Upper lobe of right lung (tissue), 1 donor: Measurements from ENCODE around the gene ADAMTSL1. TPM values are rescaled to one million over a fixed set of nuclear protein-coding genes. Genes with fewer than 3 reads are reported as not detected.

Source experiments
- ATAC-seq: fragments of 200-7000 bp; cut with Tn5 transposase; one replicate; pipeline ENCODE4 v1.9.1; 2020; ENCODE audit warnings: mild to moderate bottlenecking, moderate library complexity
- DNase-seq: peaks from one replicate; pipeline ENCODE4 v3.0.0-alpha.2; 2020
- H3K27ac ChIP-seq: fragments of 200-600 bp; one replicate; pipeline ENCODE4 v1.8.0; 2022
- H3K27me3 ChIP-seq: fragments of 200-600 bp; one replicate; pipeline ENCODE4 v1.8.0; 2022; ENCODE audit warnings: mild to moderate bottlenecking
- H3K36me3 ChIP-seq: fragments of 200-600 bp; one replicate; pipeline ENCODE4 v1.8.0; 2022
- H3K4me1 ChIP-seq: fragments of 200-600 bp; one replicate; pipeline ENCODE4 v1.8.0; 2022
- H3K4me3 ChIP-seq: fragments of 200-600 bp; one replicate; pipeline ENCODE4 v1.8.0; 2022; ENCODE audit warnings: mild to moderate bottlenecking
- H3K9me3 ChIP-seq: fragments of 200-600 bp; one replicate; pipeline ENCODE4 v1.8.0; 2022
- CTCF ChIP-seq: fragments of 200-600 bp; IDR thresholded peaks from one replicate; pipeline ENCODE4 v1.8.0; 2022; ENCODE audit warnings: antibody characterized with exemption
- intact Hi-C: fragments of 100-400 bp; cut with DNase I; formaldehyde crosslinking; loops from one replicate; pipeline ENCODE4 v1.11.0; 2022
- total RNA-seq: library from RNA; stranded (reverse); fragmentation: NEBNext Ultra II Directional; extraction: Animal tissue kit (Norgen Biotek cat#: 25700); gene quantifications from one replicate; pipeline ENCODE4 v1.2.1, GENCODE V29; 2021
- donor health status: DM: no; HTN: yes; CAD: no; lungs with severe emphysema.

Gene ADAMTSL1
- total RNA-seq, 1 donor from 2014 or later, result 7.3 TPM

- ATAC-seq (no peak), DNase-seq (no peak)
- no peaks in the 10 kb centered on the region for H3K4me1 ChIP-seq
- H3K27ac ChIP-seq, result no peak overlapping the region
- no peaks in the 10 kb centered on the region for H3K27me3 ChIP-seq
- intact Hi-C loops, result no loop called here
- H3K4me3 ChIP-seq, result no peak overlapping the region
- no peaks in the 10 kb centered on the region for H3K9me3 ChIP-seq
- no peaks in the 10 kb centered on the region for H3K36me3 ChIP-seq
- no peak for TF ChIP-seq CTCF
Measured at GRCh38 chr9:18770131-18770908, 296.4 kb downstream of the ADAMTSL1 start.

- no peak overlapping the region for H3K4me3 ChIP-seq
- no peaks in the 10 kb centered on the region for H3K27me3 ChIP-seq
- DNase-seq, result no peak
- no peaks in the 10 kb centered on the region for H3K36me3 ChIP-seq
- H3K9me3 ChIP-seq, result no peaks in the 10 kb centered on the region
- H3K4me1 ChIP-seq, result no peaks in the 10 kb centered on the region
- no peak overlapping the region for H3K27ac ChIP-seq
- ATAC-seq, result no peak
- TF ChIP-seq CTCF, result no peak
- intact Hi-C loops, result no loop called here
Measured at GRCh38 chr9:18771011-18771410, 297.1 kb downstream of the ADAMTSL1 start.

GRCh38 chr9:18771763-18772162 lies 297.8 kb downstream of the ADAMTSL1 start:
- Histone ChIP-seq H3K4me1 (no peaks in the 10 kb centered on the region), H3K27ac (no peak overlapping the region), H3K27me3 (no peaks in the 10 kb centered on the region), H3K36me3 (no peaks in the 10 kb centered on the region), H3K4me3 (no peak overlapping the region), H3K9me3 (no peaks in the 10 kb centered on the region)
- no peak for ATAC-seq
- no peak for DNase-seq
- TF ChIP-seq CTCF, result no peak
- intact Hi-C loops, result no loop called here

GRCh38 chr9:18775241-18775640 lies 301.3 kb downstream of the ADAMTSL1 start:
- H3K4me3 ChIP-seq, result no peak overlapping the region
- H3K4me1 ChIP-seq, result no peaks in the 10 kb centered on the region
- ATAC-seq, result no peak
- TF ChIP-seq CTCF, result no peak
- H3K27me3 ChIP-seq, result no peaks in the 10 kb centered on the region
- H3K36me3 ChIP-seq, result no peaks in the 10 kb centered on the region
- no peak overlapping the region for H3K27ac ChIP-seq
- no peaks in the 10 kb centered on the region for H3K9me3 ChIP-seq
- intact Hi-C loops, result no loop called here
- DNase-seq, result no peak

- no peaks in the 10 kb centered on the region for H3K27me3 ChIP-seq
- no peak for TF ChIP-seq CTCF
- intact Hi-C loops, result no loop called here
- ATAC-seq (no peak), DNase-seq (no peak)
- H3K4me3 ChIP-seq, result no peak overlapping the region
- H3K27ac ChIP-seq, result no peak overlapping the region
- H3K9me3 ChIP-seq, result no peaks in the 10 kb centered on the region
- H3K4me1 ChIP-seq, result no peaks in the 10 kb centered on the region
- no peaks in the 10 kb centered on the region for H3K36me3 ChIP-seq
Measured at GRCh38 chr9:18775930-18776329, 302.0 kb downstream of the ADAMTSL1 start.
